HG03457 (cell line): Measurements from ENCODE around the gene JCAD.

Experiments used
- ATAC-seq: cut with Tn5 transposase; IDR thresholded peaks from one replicate; pipeline ENCODE4 v1.9.1; 2021; ENCODE audit warnings: moderate number of reproducible peaks; ENCODE audit not compliant: unreplicated experiment

Gene JCAD

GRCh38 chr10:30073045-30073766 lies 13.8 kb upstream of the JCAD start:
- ATAC-seq, result no peak

DNA sequence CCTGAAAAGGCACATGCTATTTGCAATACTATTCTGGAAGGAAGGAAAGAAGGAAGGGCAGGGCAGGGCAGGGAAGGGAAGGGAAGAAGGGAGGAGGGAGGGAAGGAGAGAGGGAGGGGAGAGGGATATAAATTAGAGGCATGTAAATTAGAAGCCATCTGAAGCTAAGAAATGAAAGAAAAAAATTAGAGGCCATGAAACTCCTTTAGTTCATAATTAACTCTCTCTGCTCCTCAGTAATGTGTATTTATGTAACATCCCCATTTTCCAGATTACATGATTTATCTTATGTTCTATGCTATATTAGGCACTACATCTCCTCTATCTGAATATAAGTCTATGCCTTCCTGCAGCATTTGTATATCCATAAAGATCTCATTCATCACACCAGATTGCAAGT lies 12.7 kb upstream of the JCAD start:
- no peak for ATAC-seq

DNA sequence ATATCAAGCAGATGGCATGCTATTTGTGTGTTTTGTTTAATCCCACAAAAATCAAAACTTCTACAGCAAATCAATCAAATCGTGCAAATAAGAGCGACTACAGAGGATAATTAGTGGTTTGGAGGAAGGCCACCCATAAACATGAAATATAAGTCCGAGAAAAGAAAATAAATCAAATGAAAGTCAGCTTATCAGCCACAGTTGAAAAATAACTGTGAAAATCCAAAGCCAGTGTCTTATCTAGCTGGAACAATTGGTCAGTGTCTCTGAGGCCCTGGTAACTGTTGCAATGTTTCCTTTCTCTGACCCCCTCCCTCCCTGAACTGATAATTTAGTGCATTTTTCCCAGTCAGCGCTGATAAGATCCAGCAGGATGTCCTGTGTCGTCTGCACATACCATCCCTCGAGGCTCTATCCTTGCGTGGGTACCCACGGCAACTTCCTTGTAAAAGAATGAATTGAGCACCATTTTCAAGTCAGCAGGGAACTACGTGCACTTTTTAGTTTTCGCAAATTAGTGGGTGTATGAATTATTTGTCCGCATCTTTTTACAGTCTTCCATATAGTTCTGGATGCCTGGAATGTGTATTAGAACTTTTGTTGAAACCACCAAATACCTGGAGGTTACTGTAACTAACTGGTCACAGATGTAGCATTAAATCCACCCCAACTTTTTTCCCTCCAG lies 10.8 kb upstream of the JCAD start:
- ATAC-seq, result no peak

DNA sequence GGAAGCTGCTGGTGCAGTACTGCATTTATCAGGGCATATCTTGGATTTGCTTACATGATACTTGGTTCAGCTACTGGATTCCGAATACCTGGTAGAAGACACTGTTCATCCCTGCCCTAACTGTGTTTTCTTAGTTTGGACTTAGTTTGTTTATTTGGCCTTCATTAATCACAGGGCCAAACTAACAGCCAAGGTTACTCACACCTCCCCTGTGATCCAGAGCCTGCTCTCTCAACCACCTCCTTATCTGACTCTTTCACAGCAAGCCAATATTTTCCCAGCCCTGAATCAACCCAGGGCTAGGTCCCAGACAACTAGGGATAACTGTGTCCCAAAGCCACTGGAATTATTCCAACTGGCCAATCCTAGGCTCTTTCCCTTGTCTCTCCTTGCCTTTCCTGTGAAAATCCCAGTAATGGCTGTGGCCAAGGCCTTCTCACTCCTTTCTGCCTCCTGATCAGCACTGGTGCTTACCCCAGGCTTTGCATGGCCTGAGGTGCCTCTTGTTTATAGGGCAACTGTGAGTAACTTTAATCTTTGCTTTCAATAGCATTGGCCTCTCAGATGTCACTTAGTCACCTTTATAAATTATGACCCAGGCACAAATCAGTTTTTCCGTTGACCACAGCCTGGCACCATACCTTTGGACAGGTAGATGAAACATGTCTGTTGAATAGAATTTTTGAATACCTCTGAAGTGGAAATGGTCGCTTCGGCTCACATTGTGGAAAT lies 9.3 kb upstream of the JCAD start:
- ATAC-seq, result no peak

DNA sequence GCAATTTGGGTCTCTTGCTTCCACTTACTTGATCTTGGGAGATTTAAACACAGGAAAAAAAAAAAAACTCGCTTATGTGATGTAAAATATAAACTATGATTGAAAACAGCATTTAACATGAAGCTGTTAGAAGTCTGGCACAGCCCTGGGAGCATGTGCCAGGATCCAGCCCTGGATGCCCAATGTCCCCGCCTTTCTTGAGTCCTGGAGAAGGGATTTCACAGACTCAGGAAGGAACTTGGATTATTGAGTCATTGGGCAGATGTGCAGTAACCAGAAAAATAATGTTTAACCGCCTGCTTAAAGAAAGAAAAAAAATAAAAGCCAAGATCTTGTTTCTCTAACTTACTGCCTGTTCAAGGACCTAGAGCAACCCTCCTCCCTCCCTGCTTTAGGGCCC lies 3.7 kb upstream of the JCAD start:
- no peak for ATAC-seq

DNA sequence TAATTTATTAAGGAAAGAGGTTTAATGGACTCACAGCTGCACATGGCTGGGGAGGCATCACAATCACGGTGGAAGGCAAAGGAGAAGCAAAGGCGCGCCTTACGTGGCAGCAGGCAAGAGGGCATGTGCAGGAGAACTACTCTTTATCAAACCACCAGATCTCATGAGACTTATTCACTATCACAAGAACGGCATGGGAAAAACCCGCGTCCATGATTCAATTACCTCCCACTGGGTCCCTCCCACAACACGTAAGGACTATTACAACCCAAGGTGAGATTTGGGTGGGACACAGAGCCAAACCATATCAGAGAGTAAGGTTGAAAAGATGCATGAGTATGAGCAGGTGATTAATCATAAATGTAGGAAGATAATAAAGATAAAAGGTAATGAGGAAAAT lies 3.2 kb upstream of the JCAD start:
- ATAC-seq, result no peak

DNA sequence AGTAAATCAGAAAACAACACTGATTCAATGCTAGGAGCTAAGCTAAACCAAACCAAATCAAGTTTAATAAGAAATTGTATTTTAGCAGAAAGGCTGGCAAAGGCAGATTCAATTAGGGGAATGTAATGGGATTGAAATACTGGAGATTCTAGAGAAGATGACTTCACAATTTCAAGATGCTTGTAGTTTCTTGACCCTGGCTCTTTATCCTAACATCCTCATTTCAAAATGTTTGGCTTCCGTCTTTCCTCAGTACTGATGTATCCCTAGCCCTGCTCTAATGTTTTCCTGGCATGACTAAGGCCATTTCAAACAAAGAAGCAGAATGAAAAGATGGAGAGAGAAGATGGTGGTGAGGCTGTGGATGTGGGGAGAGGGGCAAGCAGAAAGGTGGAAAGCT lies 2.7 kb upstream of the JCAD start:
- no peak for ATAC-seq

DNA sequence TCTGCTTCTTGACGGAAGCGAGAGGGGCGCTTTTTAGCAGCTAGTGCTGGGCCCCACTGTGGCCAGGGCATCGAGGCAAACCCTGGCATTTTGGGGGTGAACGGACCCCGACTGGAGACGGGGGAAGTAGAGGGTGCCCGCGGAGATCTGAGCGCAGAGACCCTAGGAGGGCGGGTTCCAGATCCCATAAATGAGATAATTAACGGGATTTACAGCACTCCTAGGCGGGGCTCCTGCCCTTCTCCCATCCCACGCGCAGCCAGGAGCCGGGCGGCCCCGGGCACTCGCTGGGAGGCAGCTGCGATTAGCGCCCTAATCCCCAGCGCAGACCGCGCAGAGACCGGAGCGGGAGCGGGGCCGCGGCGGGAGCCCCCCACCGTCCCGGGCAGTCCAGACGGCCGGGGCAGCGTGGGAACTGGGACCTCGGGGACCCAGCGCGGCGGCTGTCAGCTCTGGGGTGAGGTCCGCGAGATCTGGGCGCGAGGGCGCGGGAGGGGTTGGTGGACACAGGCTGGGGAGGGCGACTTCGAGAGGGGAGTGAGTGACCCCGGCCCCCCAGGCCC lies 735 bp downstream of the JCAD start:
- ATAC-seq, result no peak

DNA sequence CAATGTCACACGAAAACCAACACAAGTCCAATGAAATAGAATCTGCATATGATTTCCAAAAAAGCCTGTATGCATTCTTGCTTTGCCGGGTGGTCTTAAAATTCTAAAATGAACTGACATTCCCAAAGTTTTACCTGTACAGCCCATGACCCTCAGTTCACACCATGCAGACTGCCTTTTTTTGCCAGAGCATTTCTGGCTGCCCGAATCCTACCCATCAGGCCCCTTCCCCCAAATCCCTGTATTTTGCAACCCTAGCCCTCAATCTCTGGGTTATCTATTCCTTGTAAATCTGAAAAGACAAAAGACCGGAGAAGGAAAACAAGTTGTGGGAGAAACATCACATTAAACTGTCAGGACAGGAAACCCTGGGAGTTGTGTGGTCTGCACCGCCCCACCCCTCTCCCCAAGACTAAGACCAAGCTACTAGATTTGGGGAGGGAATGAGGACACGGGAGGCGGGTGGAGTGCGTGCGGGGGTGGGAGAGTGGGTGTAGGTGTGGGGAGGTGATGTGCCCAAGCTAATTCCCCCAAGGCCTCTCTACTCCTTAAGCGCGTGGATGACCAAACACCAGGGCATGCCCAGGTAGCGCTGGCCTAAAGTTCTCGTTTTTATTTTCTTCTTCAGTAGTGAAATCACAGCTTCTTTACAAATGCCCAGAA lies 1.4 kb downstream of the JCAD start:
- no peak for ATAC-seq

- no peak for ATAC-seq
Observed at GRCh38 chr10:30057421-30057841, 2.0 kb downstream of the JCAD start.

GRCh38 chr10:30056767-30057355 lies 2.5 kb downstream of the JCAD start:
- ATAC-seq, result no peak

- no peak for ATAC-seq
Observed at GRCh38 chr10:30056281-30056680, 3.1 kb downstream of the JCAD start.

- no peak for ATAC-seq
Observed at GRCh38 chr10:30055226-30055662, 4.1 kb downstream of the JCAD start.

DNA sequence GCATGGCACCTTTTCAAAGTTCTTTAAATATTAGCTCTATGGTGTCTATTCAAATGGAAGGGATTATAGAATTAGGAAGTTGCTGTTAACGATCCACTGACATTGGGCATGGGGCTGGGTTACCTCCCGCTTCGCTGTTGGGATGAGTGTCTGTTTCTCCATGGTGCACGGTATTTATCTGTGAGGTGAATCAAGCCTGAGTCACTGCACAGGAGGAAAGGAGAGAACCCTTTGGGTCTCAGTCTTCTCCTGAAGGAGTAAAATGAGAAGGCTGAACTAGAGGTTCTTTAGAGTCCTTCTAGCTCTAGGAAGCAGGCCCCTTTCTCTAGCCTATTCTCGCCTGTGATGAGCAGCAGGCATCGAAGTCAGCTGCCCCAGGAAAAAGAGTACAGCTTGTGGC lies 7.3 kb downstream of the JCAD start:
- no peak for ATAC-seq

DNA sequence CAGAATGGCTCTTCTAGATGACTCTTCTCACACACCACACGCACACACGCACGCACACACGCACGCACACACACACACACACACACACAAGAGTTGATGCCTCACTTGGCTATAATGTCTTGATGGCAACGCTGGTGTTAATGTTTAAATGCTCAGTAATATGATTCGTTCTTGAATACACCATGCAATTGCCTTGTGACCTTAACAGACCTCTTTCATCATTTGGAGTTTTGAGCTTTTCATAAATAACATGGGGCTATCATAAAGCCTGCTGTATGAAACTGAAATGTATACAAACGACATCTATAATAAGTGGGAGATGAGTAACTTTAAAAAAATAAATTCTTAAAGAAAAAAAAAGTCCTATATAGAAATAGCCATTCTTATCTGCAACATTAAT lies 8.2 kb downstream of the JCAD start:
- ATAC-seq, result no peak

DNA sequence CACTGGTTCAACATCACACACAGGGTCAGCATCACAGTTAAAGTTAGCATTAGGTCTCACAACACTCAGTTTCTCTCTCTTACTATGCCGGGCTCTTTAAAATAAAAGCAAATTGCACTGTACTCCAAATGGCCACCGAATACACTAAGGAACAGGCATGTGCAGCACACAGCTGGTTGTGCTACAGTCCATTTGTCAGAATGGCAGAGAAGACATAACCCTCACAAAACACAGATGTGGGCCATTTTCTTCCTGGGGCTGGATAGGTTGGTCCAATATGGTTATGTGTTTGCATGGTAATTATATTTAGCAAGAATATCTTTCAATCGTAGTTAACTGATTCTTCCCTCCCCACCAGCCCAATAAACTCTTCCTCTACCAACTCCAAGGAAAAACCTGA lies 9.0 kb downstream of the JCAD start:
- no peak for ATAC-seq

GRCh38 chr10:30048768-30049517 lies 10.4 kb downstream of the JCAD start:
- ATAC-seq, result no peak

GRCh38 chr10:30047924-30048531 lies 11.4 kb downstream of the JCAD start:
- no peak for ATAC-seq

- no peak for ATAC-seq
Observed at GRCh38 chr10:30047430-30047829, 12.0 kb downstream of the JCAD start.

GRCh38 chr10:30046476-30046875 lies 12.9 kb downstream of the JCAD start:
- no peak for ATAC-seq
